ENCODE measurements around the gene TMEM54.

GRCh38 chr1:32944180-32944579, 43.0 kb upstream of the TMEM54 start:
- TF ChIP-seq CTCF (IDR thresholded peaks at IDR 0.05; ENCODE audit: low read length) = no peak
- TF ChIP-seq EZH2 (IDR thresholded peaks at IDR 0.05; ENCODE audit: borderline replicate concordance, low read length) = no peak

Measured in OCI-LY1 (cell line).